ENCODE results near the gene NLRX1.
"Not testable (repeated sequence)": the region's sequence is repeated elsewhere in the genome, so short reads cannot be mapped to it uniquely, and the experiment has no call there.

Gene NLRX1

GRCh38 chr11:119161871-119162270, 6.7 kb upstream of the NLRX1 start:
- Histone ChIP-seq H2AFZ (ENCODE audit: low read length) (no peak overlapping the region), H3K9me3 (replicated peaks; ENCODE audit: insufficient read depth, low read length) (no peaks in the 10 kb centered on the region), H3F3A (ENCODE audit: insufficient read depth, low read length) (no peaks in the 10 kb centered on the region), H3K27ac (ENCODE audit: low read length) (no peak overlapping the region), H3K4me1 (ENCODE audit: low read length) (no peaks in the 10 kb centered on the region), H3K4me3 (ENCODE audit: low read length) (no peak overlapping the region), H3K9me2 (replicated peaks; ENCODE audit: insufficient read depth, low read length) (no peaks in the 10 kb centered on the region), H3K9ac (ENCODE audit: low read length) (no peak overlapping the region), H3K79me2 (ENCODE audit: low read length) (no peaks in the 10 kb centered on the region), H4K20me1 (ENCODE audit: insufficient read depth, low read length) (no peaks in the 10 kb centered on the region), H3K4me2 (ENCODE audit: low read depth, low read length) (no peak overlapping the region), H3K36me3 (replicated peaks; ENCODE audit: insufficient read depth, low read length) (no peaks in the 10 kb centered on the region), H3K27me3 (replicated peaks; ENCODE audit: insufficient read depth, low read length) (peaks cover 17% of the 10 kb centered on the region)
- no peak for DNase-seq
- TF ChIP-seq EZH2phosphoT487 (IDR thresholded peaks at IDR 0.05; ENCODE audit: low read length) (no peak), CTCF (IDR thresholded peaks at IDR 0.05; ENCODE audit: low read length) (no peak), EZH2 (optimal IDR thresholded peaks at IDR 0.05; ENCODE audit: low read depth, low read length) (no peak)

GRCh38 chr11:119166368-119167076, 2.0 kb upstream of the NLRX1 start:
- no peaks in the 10 kb centered on the region for H3K27me3 ChIP-seq (replicated peaks; ENCODE audit: insufficient read depth, low read length)
- no peaks in the 10 kb centered on the region for H3K79me2 ChIP-seq (ENCODE audit: low read length)
- H3K4me1 ChIP-seq (ENCODE audit: low read length): peaks cover 5% of the 10 kb centered on the region; the same call in 1 of the 2 replicates
- no peak overlapping the region for H2AFZ ChIP-seq (ENCODE audit: low read length)
- H3K4me3 ChIP-seq (ENCODE audit: low read length): no peak overlapping the region
- TF ChIP-seq CTCF (IDR thresholded peaks at IDR 0.05; ENCODE audit: low read length): no peak
- TF ChIP-seq EZH2 (optimal IDR thresholded peaks at IDR 0.05; ENCODE audit: low read depth, low read length): no peak
- TF ChIP-seq EZH2phosphoT487 (IDR thresholded peaks at IDR 0.05; ENCODE audit: low read length): no peak
- no peak for DNase-seq
- H3F3A ChIP-seq (ENCODE audit: insufficient read depth, low read length): no peaks in the 10 kb centered on the region
- no peak overlapping the region for H3K27ac ChIP-seq (ENCODE audit: low read length)
- H3K36me3 ChIP-seq (replicated peaks; ENCODE audit: insufficient read depth, low read length): no peaks in the 10 kb centered on the region
- no peak overlapping the region for H3K4me2 ChIP-seq (ENCODE audit: low read depth, low read length)
- no peaks in the 10 kb centered on the region for H3K9me3 ChIP-seq (replicated peaks; ENCODE audit: insufficient read depth, low read length)
- H3K9me2 ChIP-seq (replicated peaks; ENCODE audit: insufficient read depth, low read length): no peaks in the 10 kb centered on the region
- no peaks in the 10 kb centered on the region for H4K20me1 ChIP-seq (ENCODE audit: insufficient read depth, low read length)
- H3K9ac ChIP-seq (ENCODE audit: low read length): no peak overlapping the region

- H2AFZ ChIP-seq (ENCODE audit: low read length); H3K9ac ChIP-seq (ENCODE audit: low read length); H3F3A ChIP-seq (ENCODE audit: insufficient read depth, low read length); H3K9me3 ChIP-seq (replicated peaks; ENCODE audit: insufficient read depth, low read length); H3K9me2 ChIP-seq (replicated peaks; ENCODE audit: insufficient read depth, low read length); H3K4me1 ChIP-seq (ENCODE audit: low read length); H3K27ac ChIP-seq (ENCODE audit: low read length); H4K20me1 ChIP-seq (ENCODE audit: insufficient read depth, low read length); H3K36me3 ChIP-seq (replicated peaks; ENCODE audit: insufficient read depth, low read length); DNase-seq; H3K4me2 ChIP-seq (ENCODE audit: low read depth, low read length); H3K79me2 ChIP-seq (ENCODE audit: low read length); H3K4me3 ChIP-seq (ENCODE audit: low read length); H3K27me3 ChIP-seq (replicated peaks; ENCODE audit: insufficient read depth, low read length): not testable (repeated sequence)
Measured at GRCh38 chr11:119167077-119167458, 1.5 kb upstream of the NLRX1 start.

- Histone ChIP-seq H3K9me2 (replicated peaks; ENCODE audit: insufficient read depth, low read length) (no peaks in the 10 kb centered on the region), H3F3A (ENCODE audit: insufficient read depth, low read length) (no peaks in the 10 kb centered on the region), H3K79me2 (ENCODE audit: low read length) (no peaks in the 10 kb centered on the region), H3K4me3 (ENCODE audit: low read length) (no peak overlapping the region), H4K20me1 (ENCODE audit: insufficient read depth, low read length) (no peaks in the 10 kb centered on the region), H3K4me1 (ENCODE audit: low read length) (peaks cover 5% of the 10 kb centered on the region; the same call in 1 of the 2 replicates), H3K9ac (ENCODE audit: low read length) (no peak overlapping the region), H3K27ac (ENCODE audit: low read length) (no peak overlapping the region), H2AFZ (ENCODE audit: low read length) (no peak overlapping the region), H3K9me3 (replicated peaks; ENCODE audit: insufficient read depth, low read length) (no peaks in the 10 kb centered on the region), H3K27me3 (replicated peaks; ENCODE audit: insufficient read depth, low read length) (no peaks in the 10 kb centered on the region), H3K36me3 (replicated peaks; ENCODE audit: insufficient read depth, low read length) (no peaks in the 10 kb centered on the region), H3K4me2 (ENCODE audit: low read depth, low read length) (no peak overlapping the region)
- no peak for DNase-seq
- no peak for TF ChIP-seq EZH2 (optimal IDR thresholded peaks at IDR 0.05; ENCODE audit: low read depth, low read length)
- no peak for TF ChIP-seq EZH2phosphoT487 (IDR thresholded peaks at IDR 0.05; ENCODE audit: low read length)
- TF ChIP-seq CTCF (IDR thresholded peaks at IDR 0.05; ENCODE audit: low read length): no peak
Measured at GRCh38 chr11:119167933-119168332, 592 bp upstream of the NLRX1 start.

Measured in MM.1S (cell line).